Endothelial cell of umbilical vein (primary cell): ENCODE measurements around the gene ACP4. TPM values are rescaled to one million over a fixed set of nuclear protein-coding genes. Genes with fewer than 3 reads are reported as not detected.

Source experiments
- BruUV-seq: library from RNA; stranded (reverse); fragments of 400-500 nt; replicated peaks from 2 replicates; lab custom pipeline; 2021; lab: Mats Ljungman, UMichigan
- CTCF ChIA-PET: fragments of 300-600, 350-600 bp; sonication (Branson Sonifier 250); formaldehyde crosslinking; loops from one replicate; lab custom pipeline; 2021; ENCODE audit warnings: antibody characterized with exemption, inconsistent platforms; lab: Charles Lee
- POLR2A ChIA-PET: fragments of 300-600, 350-600 bp; sonication (Branson Sonifier 250); formaldehyde crosslinking; loops from one replicate; lab custom pipeline; 2021; ENCODE audit warnings: antibody characterized with exemption, inconsistent platforms; lab: Charles Lee
- DNase-seq: peaks from one replicate; pipeline ENCODE4 v3.0.0-alpha.2; 2011; ENCODE audit warnings: low read depth, low spot score
- FAIRE-seq: peaks from 2 replicates; lab custom pipeline; 2011; peaks lifted over from hg19 to GRCh38; lab: Jason Lieb, UNC
- H2AFZ ChIP-seq: 2 replicates; pipeline ENCODE4 v1.6.0; 2012; ENCODE audit warnings: low read depth, low read length, control low read depth, inconsistent platforms
- H3K27ac ChIP-seq: 2 replicates; pipeline ENCODE4 v1.5.1; 2011; ENCODE audit warnings: low read depth, mild to moderate bottlenecking, control low read depth, low read length, moderate library complexity; ENCODE audit not compliant: insufficient read depth
- H3K27me3 ChIP-seq, 2 experiments: 2 replicates each; pipeline versions ENCODE4 v1.6.0 to v1.6.1; 2011; ENCODE audit warnings: low read length in 2 of 2, mixed read lengths in 1 of 2; ENCODE audit not compliant: control insufficient read depth in 2 of 2, insufficient read depth in 2 of 2
- H3K36me3 ChIP-seq, 2 experiments: 2 replicates in 1 of 2; 3 replicates in 1 of 2; pipeline ENCODE4 v1.5.1; 2011; ENCODE audit warnings: low read length in 2 of 2, mild to moderate bottlenecking in 1 of 2, moderate library complexity in 1 of 2; ENCODE audit not compliant: control insufficient read depth in 2 of 2, insufficient read depth in 2 of 2; ENCODE audit errors: extremely low read depth in 1 of 2
- H3K4me1 ChIP-seq: 3 replicates; pipeline ENCODE4 v1.5.1; 2011; ENCODE audit warnings: mild to moderate bottlenecking, low read length; ENCODE audit not compliant: control insufficient read depth, insufficient read depth; ENCODE audit errors: extremely low read depth
- H3K4me2 ChIP-seq: 2 replicates; pipeline ENCODE4 v1.6.1; 2011; ENCODE audit warnings: low read length, control low read depth, mixed read lengths; ENCODE audit not compliant: insufficient read depth
- H3K4me3 ChIP-seq, 3 experiments: fragments of 200-600 bp in 1 of 3; sonication (generic), shearing (Covaris generic) in 1 of 3; replicated peaks in 1 of 3; 2 replicates each; pipeline ENCODE4 v1.5.1; 2011 to 2016; ENCODE audit warnings: control low read depth in 3 of 3, low read length in 3 of 3, mild to moderate bottlenecking in 2 of 3, inconsistent platforms in 1 of 3, low read depth in 1 of 3, moderate library complexity in 1 of 3; ENCODE audit not compliant: insufficient read depth in 1 of 3
- H3K79me2 ChIP-seq: 2 replicates; pipeline ENCODE4 v1.6.0; 2012; ENCODE audit warnings: low read length, inconsistent platforms; ENCODE audit not compliant: control insufficient read depth, insufficient read depth
- H3K9ac ChIP-seq: replicated peaks from 2 replicates; pipeline ENCODE3; 2011; ENCODE audit warnings: low read length, control low read depth; ENCODE audit not compliant: insufficient read depth; ENCODE audit errors: extremely low read depth
- H3K9me1 ChIP-seq: replicated peaks from 3 replicates; pipeline ENCODE4 v1.6.0; 2011; ENCODE audit warnings: mild to moderate bottlenecking, low read length; ENCODE audit not compliant: control insufficient read depth, insufficient read depth; ENCODE audit errors: extremely low read depth
- H3K9me3 ChIP-seq: replicated peaks from 2 replicates; pipeline ENCODE4 v1.5.1; 2012; ENCODE audit warnings: low read length, inconsistent platforms; ENCODE audit not compliant: control insufficient read depth, insufficient read depth
- H4K20me1 ChIP-seq: replicated peaks from 2 replicates; pipeline ENCODE3; 2011; ENCODE audit warnings: mild to moderate bottlenecking, low read length; ENCODE audit not compliant: control insufficient read depth, insufficient read depth; ENCODE audit errors: extremely low read depth
- EZH2 ChIP-seq: IDR thresholded peaks from 2 replicates; pipeline ENCODE4 v1.6.1; 2012; ENCODE audit warnings: borderline replicate concordance, low read depth, mild to moderate bottlenecking, moderate library complexity, low read length, inconsistent platforms; ENCODE audit not compliant: severe bottlenecking
- FOS ChIP-seq: IDR thresholded peaks from 2 replicates; pipeline ENCODE4 v1.6.1; 2011; ENCODE audit warnings: mild to moderate bottlenecking, low read length, moderate library complexity, borderline replicate concordance; ENCODE audit not compliant: insufficient read depth
- GATA2 ChIP-seq: IDR thresholded peaks from 2 replicates; pipeline ENCODE4 v1.7.0; 2011; ENCODE audit warnings: low read depth, mild to moderate bottlenecking, moderate library complexity, mixed read lengths, low read length; ENCODE audit not compliant: insufficient read length, insufficient read depth
- JUN ChIP-seq: IDR thresholded peaks from 2 replicates; pipeline ENCODE4 v1.6.1; 2011; ENCODE audit warnings: borderline replicate concordance, low read depth; ENCODE audit not compliant: insufficient read length, insufficient read depth
- MYC ChIP-seq: IDR thresholded peaks from one replicate; pipeline ENCODE4 v1.6.1; 2011; ENCODE audit warnings: mild to moderate bottlenecking, low read depth, low read length
- POLR2A ChIP-seq: IDR thresholded peaks from 2 replicates; pipeline ENCODE4 v1.6.1; 2012; ENCODE audit warnings: low read depth, mild to moderate bottlenecking, control low read depth, low read length
- POLR2AphosphoS5 ChIP-seq: IDR thresholded peaks from 2 replicates; pipeline ENCODE4 v1.6.1; 2012; ENCODE audit warnings: low read depth, mild to moderate bottlenecking, control low read depth, low read length, moderate library complexity; ENCODE audit not compliant: insufficient read depth
- dilution Hi-C: fragments of 300-500 bp; cut with MboI; formaldehyde crosslinking; loops from one replicate; pipeline ENCODE4 v1.15.0; 2019; ENCODE audit warnings: low sequenced_read_pairs; ENCODE audit not compliant: extremely low pct_ligation_motif_present
- intact Hi-C: fragments of 100-400 bp; cut with micrococcal nuclease; formaldehyde crosslinking; loops from one replicate; pipeline ENCODE4 v1.10.0; 2022
- polyA plus RNA-seq, 4 experiments: library from polyadenylated mRNA; depleted of rRNA in 3 of 4; stranded (reverse) in 3 of 4; unstranded in 1 of 4; fragments of >200 nt; gene quantifications; 2 replicates each; pipeline versions ENCODE4 v1.2.1 to v1.2.3, GENCODE V29; 2011 to 2012; ENCODE audit warnings: missing spikeins in 1 of 4
- total RNA-seq: library from RNA; stranded (reverse); gene quantifications from 2 replicates; pipeline ENCODE4 v1.2.3, GENCODE V29; 2021
- TF ChIP-seq, protein P1 (sequence below): IDR thresholded peaks from 2 replicates; pipeline ENCODE4 v1.6.1; 2011; ENCODE audit not compliant: insufficient read depth, insufficient read length
- TF ChIP-seq, protein P2 (sequence below), 2 donors: IDR thresholded peaks; 1 replicate in 1 of 2; 2 replicates in 1 of 2; pipeline ENCODE4 v1.5.1; 2011; ENCODE audit warnings: low read length in 2 of 2, mild to moderate bottlenecking in 2 of 2, moderate library complexity in 2 of 2, control low read depth in 1 of 2, inconsistent platforms in 1 of 2, low read depth in 1 of 2; ENCODE audit not compliant: insufficient read depth in 1 of 2; ENCODE audit errors: extremely low read depth in 1 of 2

The ACP4 gene
- total and polyA plus RNA-seq, 2 donors (not counting 3 experiments of a cell fraction or from before 2014, with no cell fraction given) = not detected

DNA sequence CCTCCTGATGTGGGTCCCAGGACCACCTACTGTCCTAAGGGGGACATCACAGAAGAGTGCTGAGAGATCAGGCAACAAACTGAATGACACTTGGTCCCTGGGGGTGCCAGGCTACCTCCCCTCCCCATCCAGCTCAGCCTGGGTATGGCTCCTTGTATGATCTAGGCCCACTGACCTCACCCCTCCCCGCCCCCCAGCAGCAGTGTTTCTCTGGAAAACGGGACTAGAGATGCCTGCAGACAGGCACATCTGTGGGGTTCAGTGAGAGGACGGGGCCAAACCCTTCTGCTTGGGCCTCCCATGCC, 9.3 kb downstream of the ACP4 start:
- Histone ChIP-seq H3K4me2 (no peak overlapping the region), H3K36me3 (peaks cover 19 to 22% of the 10 kb centered on the region in 2 experiments), H3K9ac (no peak overlapping the region), H3K79me2 (peaks cover 49% of the 10 kb centered on the region), H3K4me1 (peaks cover 12% of the 10 kb centered on the region), H3K27me3 (no peaks in the 10 kb centered on the region), H3K9me3 (no peaks in the 10 kb centered on the region), H3K4me3 (no peak overlapping the region), H3K27ac (no peak overlapping the region), H3K9me1 (no peaks in the 10 kb centered on the region), H4K20me1 (no peaks in the 10 kb centered on the region), H2AFZ (no peak overlapping the region)
- TF ChIP-seq, protein P1, sequence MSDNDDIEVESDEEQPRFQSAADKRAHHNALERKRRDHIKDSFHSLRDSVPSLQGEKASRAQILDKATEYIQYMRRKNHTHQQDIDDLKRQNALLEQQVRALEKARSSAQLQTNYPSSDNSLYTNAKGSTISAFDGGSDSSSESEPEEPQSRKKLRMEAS = no peak
- TF ChIP-seq MYC (no peak), EZH2 (no peak), POLR2AphosphoS5 (no peak), JUN (no peak), FOS (no peak), GATA2 (no peak), POLR2A (no peak)
- TF ChIP-seq, protein P2, sequence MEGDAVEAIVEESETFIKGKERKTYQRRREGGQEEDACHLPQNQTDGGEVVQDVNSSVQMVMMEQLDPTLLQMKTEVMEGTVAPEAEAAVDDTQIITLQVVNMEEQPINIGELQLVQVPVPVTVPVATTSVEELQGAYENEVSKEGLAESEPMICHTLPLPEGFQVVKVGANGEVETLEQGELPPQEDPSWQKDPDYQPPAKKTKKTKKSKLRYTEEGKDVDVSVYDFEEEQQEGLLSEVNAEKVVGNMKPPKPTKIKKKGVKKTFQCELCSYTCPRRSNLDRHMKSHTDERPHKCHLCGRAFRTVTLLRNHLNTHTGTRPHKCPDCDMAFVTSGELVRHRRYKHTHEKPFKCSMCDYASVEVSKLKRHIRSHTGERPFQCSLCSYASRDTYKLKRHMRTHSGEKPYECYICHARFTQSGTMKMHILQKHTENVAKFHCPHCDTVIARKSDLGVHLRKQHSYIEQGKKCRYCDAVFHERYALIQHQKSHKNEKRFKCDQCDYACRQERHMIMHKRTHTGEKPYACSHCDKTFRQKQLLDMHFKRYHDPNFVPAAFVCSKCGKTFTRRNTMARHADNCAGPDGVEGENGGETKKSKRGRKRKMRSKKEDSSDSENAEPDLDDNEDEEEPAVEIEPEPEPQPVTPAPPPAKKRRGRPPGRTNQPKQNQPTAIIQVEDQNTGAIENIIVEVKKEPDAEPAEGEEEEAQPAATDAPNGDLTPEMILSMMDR (IDR thresholded peaks at IDR 0.05; ENCODE audit: extremely low read depth in 1 of 2, insufficient read depth in 1 of 2, low read depth in 1 of 2, low read length in 2 of 2) = no peak
- dilution Hi-C loops (no loop called here), intact Hi-C loops (no loop called here)
- FAIRE-seq (no peak), DNase-seq (no peak)
- BruUV-seq = no TSS peak
- CTCF ChIA-PET = no interaction called here
- POLR2A ChIA-PET = no interaction called here
